Heart right ventricle (tissue), 16 donors: Measurements from ENCODE around the gene CAMKK2. TPM values are rescaled to one million over a fixed set of nuclear protein-coding genes. Genes with fewer than 3 reads are reported as not detected.

Experiments
- ATAC-seq, 8 donors: fragments of 200-7000 bp; cut with Tn5 transposase; one replicate each; pipeline ENCODE4 v1.9.1; 2020; ENCODE audit warnings: mild to moderate bottlenecking in 8 of 8, moderate library complexity in 8 of 8, moderate number of reproducible peaks in 1 of 8
- DNase-seq, 2 donors: peaks; one replicate each; pipeline ENCODE4 v3.0.0-alpha.2; 2020
- H3K27ac ChIP-seq, 10 donors: fragments of 200-600 bp; sonication (generic) in 2 of 10; one replicate each; pipeline versions ENCODE4 v1.5.0 to v1.8.0; 2020 to 2022; ENCODE audit warnings: mild to moderate bottlenecking in 3 of 10
- H3K27me3 ChIP-seq, 7 donors: fragments of 200-600 bp; one replicate each; pipeline ENCODE4 v1.8.0; 2021 to 2022; ENCODE audit warnings: mild to moderate bottlenecking in 2 of 7
- H3K36me3 ChIP-seq, 9 donors: fragments of 200-600 bp; sonication (generic) in 1 of 9; one replicate each; pipeline versions ENCODE4 v1.5.0 to v1.8.0; 2020 to 2022; ENCODE audit warnings: mild to moderate bottlenecking in 2 of 9
- H3K4me1 ChIP-seq, 9 donors: fragments of 200-600 bp; sonication (generic) in 1 of 9; one replicate each; pipeline versions ENCODE4 v1.5.0 to v1.8.0; 2020 to 2022; ENCODE audit warnings: mild to moderate bottlenecking in 4 of 9
- H3K4me3 ChIP-seq, 10 donors: fragments of 200-600 bp; sonication (generic) in 2 of 10; one replicate each; pipeline versions ENCODE4 v1.5.0 to v1.8.0; 2020 to 2022; ENCODE audit warnings: mild to moderate bottlenecking in 7 of 10, moderate library complexity in 2 of 10
- H3K9me3 ChIP-seq, 11 donors: fragments of 200-600 bp in 10 of 11; sonication (generic) in 2 of 11; one replicate each; pipeline versions ENCODE4 v1.5.0 to v1.8.0; 2013 to 2022; ENCODE audit warnings: mild to moderate bottlenecking in 2 of 11, control low read depth in 1 of 11, moderate library complexity in 1 of 11
- CTCF ChIP-seq, 9 donors: fragments of 200-600 bp; sonication (generic) in 2 of 9; IDR thresholded peaks; one replicate each; pipeline versions ENCODE4 v1.5.0 to v1.8.0; 2021 to 2022; ENCODE audit warnings: antibody characterized with exemption in 9 of 9, mild to moderate bottlenecking in 5 of 9, moderate library complexity in 1 of 9
- WGBS, 2 donors: extraction: QIAGEN DNeasy Blood & Tissue Kit; methylation state at CpG; one replicate each; pipeline ENCODE4 v1.1.7; 2013; ENCODE audit warnings: inconsistent platforms in 1 of 2; 5-methylcytosine and 5-hydroxymethylcytosine counted together
- intact Hi-C, 10 donors: fragments of 100-400 bp; cut with DNase I; formaldehyde crosslinking; loops; one replicate each; pipeline versions ENCODE4 v1.11.1 to v1.14.2; 2022
- polyA plus RNA-seq, 2 donors: library from polyadenylated mRNA; stranded (reverse); fragments of 200-250 nt; gene quantifications; one replicate each; pipeline ENCODE4 v1.2.3, GENCODE V29; 2013
- total RNA-seq, 10 donors: library from RNA; stranded (reverse); fragmentation: NEBNext Ultra II Directional in 3 of 10; extraction: Animal tissue kit (Norgen Biotek cat#: 25700) in 3 of 10; gene quantifications; one replicate each; pipeline versions ENCODE4 v1.2.1 to v1.2.4, GENCODE V29; 2021 to 2023
- donor health status: Arrhythmogenic right ventricular cardiomyopathy.
- donor health status: ischemic (EF 13 %, LVEDD 7.1; RV severe dilation, severe dysfunction).
- donor health status: healthy with polysubstance abuse.
- donor health status: DM: no; HTN: yes; CAD: no.
- donor health status: DM: no; HTN: no; CAD: no.
- donor health status: ischemic (EF 25% LVEDD 6.9; RV normal size, moderate dysfunction).
- donor health status: ischemic (EF 25% LVEDD 5.7; RV mildly dilated, moderate dysfunction).
- donor health status: healthy.
- donor health status: DM: yes; HTN: yes; CAD: no.
- donor health status: Ischemic cardiomyopathy.
- donor health status: ischemic (EF 35%, LVEDD 5.7; RV mildly dilated, moderate dysfunction).
- donor health status: nonischemic (EF 11% LVEDD 7.7; RV severe dilation, severe dysfunction).
- donor health status: DM: yes; HTN: yes; CAD: no.
- donor health status: PGD.
- donor health status: ischemic (EF 29% LVEDD 5.4; RV normal size, mild dysfunction).
- donor health status: nonischemic (EF 23%, LVEDD 6.1; RV moderate dilation, normal function).

CAMKK2 gene
- total and polyA plus RNA-seq, 12 donors, result 10.8 to 19.3 (median 15.8) TPM

GRCh38 chr12:121198949-121199348, 97.6 kb downstream of the CAMKK2 start:
- ATAC-seq (no peak), DNase-seq (no peak)
- Histone ChIP-seq H3K4me3 (no peak overlapping the region), H3K4me1 (peaks cover 0 to 20% (median 0%) of the 10 kb centered on the region in 9 donors), H3K27ac (no peak overlapping the region), H3K27me3 (no peaks in the 10 kb centered on the region), H3K36me3 (no peaks in the 10 kb centered on the region), H3K9me3 (no peaks in the 10 kb centered on the region)
- intact Hi-C loops, result loop anchor here in 1 of 10 donors (10.0 kb wide), 1 partner anchor 74 kb away; no protein-coding TSS in a partner anchor
- WGBS, 2 donors, result 58 to 78% methylated on average over 7 of the region's 7 CpGs
- no peak for TF ChIP-seq CTCF (IDR thresholded peaks at IDR 0.05)

GRCh38 chr12:121196902-121197301, 99.6 kb downstream of the CAMKK2 start:
- ATAC-seq (peak in 7 of 8 donors; percentile 37 to 79 (median 64)), DNase-seq (no peak)
- no peaks in the 10 kb centered on the region for H3K36me3 ChIP-seq
- peaks cover 0 to 15% (median 0%) of the 10 kb centered on the region in 9 donors for H3K4me1 ChIP-seq
- 63 to 71% methylated on average over 6 of the region's 6 CpGs for WGBS, 2 donors
- no peaks in the 10 kb centered on the region for H3K9me3 ChIP-seq
- no peak for TF ChIP-seq CTCF (IDR thresholded peaks at IDR 0.05)
- H3K27me3 ChIP-seq, result no peaks in the 10 kb centered on the region
- peak overlapping the region in 1 of 10 donors; percentile 69 for H3K27ac ChIP-seq
- no peak overlapping the region for H3K4me3 ChIP-seq
- intact Hi-C loops, result loop anchor here in 1 of 10 donors (10.0 kb wide), 1 partner anchor 72 kb away; no protein-coding TSS in a partner anchor

GRCh38 chr12:121191151-121191550, 105.4 kb downstream of the CAMKK2 start:
- Histone ChIP-seq H3K27me3 (no peaks in the 10 kb centered on the region), H3K9me3 (no peaks in the 10 kb centered on the region), H3K27ac (peak overlapping the region in 3 of 10 donors; percentile 37 to 75 (median 45)), H3K4me3 (no peak overlapping the region), H3K36me3 (no peaks in the 10 kb centered on the region), H3K4me1 (peaks cover 0 to 23% (median 0%) of the 10 kb centered on the region in 9 donors)
- WGBS, 2 donors, result 72 to 90% methylated on average over 3 of the region's 3 CpGs
- DNase-seq (no peak), ATAC-seq (no peak)
- no peak for TF ChIP-seq CTCF (IDR thresholded peaks at IDR 0.05)
- intact Hi-C loops, result loop anchor here in 1 of 10 donors (10.0 kb wide), 1 partner anchor 66 kb away; no protein-coding TSS in a partner anchor

- peak overlapping the region in 4 of 10 donors; percentile 37 to 75 (median 46) for H3K27ac ChIP-seq
- H3K27me3 ChIP-seq, result no peaks in the 10 kb centered on the region
- no peaks in the 10 kb centered on the region for H3K9me3 ChIP-seq
- no peak for DNase-seq
- H3K4me1 ChIP-seq, result peaks cover 0 to 28% (median 0%) of the 10 kb centered on the region in 9 donors
- no peaks in the 10 kb centered on the region for H3K36me3 ChIP-seq
- intact Hi-C loops, result loop anchor here in 1 of 10 donors (10.0 kb wide), 1 partner anchor 66 kb away; no protein-coding TSS in a partner anchor
- H3K4me3 ChIP-seq, result no peak overlapping the region
- WGBS, 2 donors, result 41 to 49% methylated on average over 2 of the region's 2 CpGs
- TF ChIP-seq CTCF (IDR thresholded peaks at IDR 0.05), result no peak
- peak in 6 of 8 donors; percentile 37 to 80 (median 46) for ATAC-seq
These were observed 105.9 kb downstream of the CAMKK2 start for GRCh38 chr12:121190523-121191031.
